Astrocyte (in vitro differentiated cells and primary cell): Measurements from ENCODE around the gene ELOVL2.

Experiments
- EZH2 ChIP-seq: IDR thresholded peaks from 2 replicates; pipeline ENCODE4 v1.6.1; 2012; ENCODE audit warnings: mild to moderate bottlenecking, low read length, inconsistent platforms; ENCODE audit not compliant: insufficient read depth
- TF ChIP-seq, protein P1 (sequence below): IDR thresholded peaks from 2 replicates; pipeline ENCODE4 v1.5.1; 2011; ENCODE audit warnings: low read depth, mild to moderate bottlenecking, inconsistent platforms, low read length, moderate library complexity; ENCODE audit not compliant: insufficient read depth

GRCh38 chr6:10981409-10981808 lies 62.7 kb downstream of the ELOVL2 start:
- TF ChIP-seq, protein P1, sequence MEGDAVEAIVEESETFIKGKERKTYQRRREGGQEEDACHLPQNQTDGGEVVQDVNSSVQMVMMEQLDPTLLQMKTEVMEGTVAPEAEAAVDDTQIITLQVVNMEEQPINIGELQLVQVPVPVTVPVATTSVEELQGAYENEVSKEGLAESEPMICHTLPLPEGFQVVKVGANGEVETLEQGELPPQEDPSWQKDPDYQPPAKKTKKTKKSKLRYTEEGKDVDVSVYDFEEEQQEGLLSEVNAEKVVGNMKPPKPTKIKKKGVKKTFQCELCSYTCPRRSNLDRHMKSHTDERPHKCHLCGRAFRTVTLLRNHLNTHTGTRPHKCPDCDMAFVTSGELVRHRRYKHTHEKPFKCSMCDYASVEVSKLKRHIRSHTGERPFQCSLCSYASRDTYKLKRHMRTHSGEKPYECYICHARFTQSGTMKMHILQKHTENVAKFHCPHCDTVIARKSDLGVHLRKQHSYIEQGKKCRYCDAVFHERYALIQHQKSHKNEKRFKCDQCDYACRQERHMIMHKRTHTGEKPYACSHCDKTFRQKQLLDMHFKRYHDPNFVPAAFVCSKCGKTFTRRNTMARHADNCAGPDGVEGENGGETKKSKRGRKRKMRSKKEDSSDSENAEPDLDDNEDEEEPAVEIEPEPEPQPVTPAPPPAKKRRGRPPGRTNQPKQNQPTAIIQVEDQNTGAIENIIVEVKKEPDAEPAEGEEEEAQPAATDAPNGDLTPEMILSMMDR: no peak
- TF ChIP-seq EZH2: no peak
